Limb (tissue), 2 donors: ENCODE measurements around the gene RIMS3.
"Not testable (repeated sequence)": the region's sequence is repeated elsewhere in the genome, so short reads cannot be mapped to it uniquely, and the experiment has no call there.

Experiments
- DNase-seq, 2 donors: peaks; one replicate each; pipeline ENCODE4 v3.0.0-alpha.2; 2016; ENCODE audit errors: extremely low spot score in 2 of 2

The RIMS3 gene

GRCh38 chr1:40665335-40666171, at the start of gene RIMS3:
Gene RIMS3 (minus strand): TSS chr1:40665682. CDS start chr1:40641925, 23,757 bp downstream.
- DNase-seq = peak in 1 of 2 donors; percentile 91

DNA sequence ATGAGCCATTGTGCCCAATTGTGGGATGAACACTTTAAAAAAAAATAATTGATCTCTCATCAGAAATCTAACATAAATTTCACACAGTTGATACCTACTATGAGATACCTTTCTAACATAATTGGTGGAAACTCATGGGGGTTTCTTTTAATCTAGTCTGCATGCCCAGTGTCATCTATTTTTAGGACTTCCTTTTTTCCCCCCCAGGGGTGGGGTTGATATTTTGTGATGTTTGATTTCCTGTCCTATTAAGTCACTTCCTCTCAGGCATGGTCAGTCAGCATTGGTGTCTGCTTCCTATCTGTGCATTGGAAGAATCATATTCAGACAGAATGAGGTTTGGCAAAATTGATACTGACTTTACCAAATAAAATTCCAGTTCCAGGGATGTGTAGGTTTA, 47.5 kb upstream of the RIMS3 start:
- no peak for DNase-seq

DNA sequence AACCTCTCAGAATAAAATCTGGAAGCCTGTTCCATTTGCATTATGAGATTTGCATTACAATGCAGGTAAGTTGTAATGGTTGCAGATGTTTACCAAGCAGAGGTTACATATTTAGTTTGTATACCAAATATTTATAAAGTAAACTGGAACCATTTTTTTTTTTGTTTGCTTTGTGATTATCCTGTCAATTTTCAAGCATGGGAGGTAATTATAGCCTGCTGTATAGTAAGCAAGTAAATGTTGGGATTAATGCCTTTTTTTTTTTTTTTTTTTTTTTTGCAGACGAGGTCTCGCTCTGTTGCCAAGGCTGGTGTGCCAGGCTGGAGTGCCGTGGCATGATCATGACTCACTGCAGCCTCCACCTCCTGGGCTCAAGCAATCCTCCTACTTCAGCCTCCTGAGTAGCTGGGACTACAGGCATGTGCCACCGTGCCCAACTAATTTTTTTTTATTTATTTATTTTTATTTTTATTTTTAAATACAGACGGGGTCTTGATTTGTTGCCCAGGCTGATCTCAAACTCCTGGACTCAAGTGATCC, 47.0 kb upstream of the RIMS3 start:
- DNase-seq = no peak

- no peak for DNase-seq
Measured at GRCh38 chr1:40711465-40712404, 46.3 kb upstream of the RIMS3 start.

GRCh38 chr1:40710581-40711315, 45.3 kb upstream of the RIMS3 start:
- DNase-seq = no peak

GRCh38 chr1:40709802-40710278, 44.4 kb upstream of the RIMS3 start:
- no peak for DNase-seq

GRCh38 chr1:40709100-40709801, 43.8 kb upstream of the RIMS3 start:
- DNase-seq = peak; percentile 83 to 97

DNA sequence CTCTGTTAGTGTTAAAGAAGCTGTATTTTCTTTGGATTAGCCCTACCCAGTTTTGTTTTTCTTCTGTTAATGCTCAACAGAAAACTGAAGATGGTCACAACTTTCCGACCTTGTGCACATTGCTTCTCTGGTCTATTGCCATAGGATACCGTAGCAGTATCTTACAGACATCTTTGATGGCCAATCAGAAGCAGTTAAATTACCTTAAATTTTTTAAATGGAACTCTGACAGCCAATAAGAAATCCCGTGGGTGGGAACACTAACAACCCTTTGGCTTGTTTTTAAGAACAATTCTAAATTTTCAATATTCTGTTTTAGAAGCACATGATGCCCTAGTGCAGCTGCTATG, 43.2 kb upstream of the RIMS3 start:
- DNase-seq = peak in 1 of 2 donors; percentile 89

DNA sequence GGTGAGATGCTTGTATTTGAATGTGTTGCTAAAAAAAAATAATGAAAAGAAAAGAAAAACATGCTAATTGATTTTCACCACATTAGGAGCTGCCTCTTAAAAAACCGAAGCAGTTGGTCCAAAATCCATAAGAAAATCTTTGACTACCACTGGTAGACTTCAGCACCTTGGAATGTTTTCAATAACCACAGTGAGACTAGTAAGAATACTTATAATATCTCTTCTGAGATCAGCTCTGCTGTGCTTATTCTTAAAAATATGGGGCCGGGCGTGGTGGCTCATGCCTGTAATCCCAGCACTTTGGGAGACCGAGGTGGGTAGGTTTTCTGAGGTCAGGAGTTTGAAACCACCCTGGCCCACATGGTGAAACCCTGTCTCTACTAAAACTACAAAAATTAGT, 41.1 kb upstream of the RIMS3 start:
- DNase-seq = no peak

DNA sequence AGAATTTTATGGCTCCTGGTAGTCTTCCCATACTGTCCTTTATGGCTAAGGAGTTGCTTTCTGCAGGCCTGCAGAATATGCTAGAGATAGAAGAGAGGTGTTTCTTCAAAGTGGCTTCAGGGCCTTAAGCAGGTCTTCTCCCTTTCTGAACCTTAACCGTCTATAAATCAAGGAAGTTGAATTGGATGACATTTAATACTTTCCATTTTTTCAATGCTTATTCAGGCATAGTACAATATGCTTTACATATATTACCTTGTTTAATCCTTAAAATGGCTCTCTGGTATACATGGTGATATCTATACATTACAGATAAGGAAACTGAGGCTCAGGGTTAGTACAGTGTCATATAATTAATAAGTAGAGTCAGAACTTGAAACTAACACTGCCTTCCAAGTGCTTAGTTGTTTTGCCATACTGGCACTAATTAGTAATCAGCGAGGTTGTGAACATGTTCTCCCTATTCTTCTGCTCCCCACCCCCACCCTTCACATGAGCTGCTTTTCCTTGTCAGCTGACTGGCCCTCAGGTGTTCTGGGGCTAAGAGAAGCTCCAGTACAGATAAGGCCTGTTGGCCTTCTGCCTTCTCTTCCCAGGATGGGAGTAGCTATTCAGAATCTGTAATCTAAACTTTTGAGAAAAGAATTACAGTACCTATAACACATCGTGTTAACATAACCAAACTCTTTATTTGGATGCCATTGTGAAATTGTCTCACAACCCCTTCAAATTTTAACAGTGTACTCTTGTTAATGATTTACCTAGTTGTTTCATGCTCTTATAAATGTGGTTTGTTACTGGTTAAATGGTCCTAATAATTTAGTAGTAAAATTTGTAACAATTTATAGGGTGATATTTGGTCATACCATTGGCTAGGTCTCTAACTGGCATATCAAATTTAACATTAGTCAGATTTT, 39.6 kb upstream of the RIMS3 start:
- no peak for DNase-seq

DNA sequence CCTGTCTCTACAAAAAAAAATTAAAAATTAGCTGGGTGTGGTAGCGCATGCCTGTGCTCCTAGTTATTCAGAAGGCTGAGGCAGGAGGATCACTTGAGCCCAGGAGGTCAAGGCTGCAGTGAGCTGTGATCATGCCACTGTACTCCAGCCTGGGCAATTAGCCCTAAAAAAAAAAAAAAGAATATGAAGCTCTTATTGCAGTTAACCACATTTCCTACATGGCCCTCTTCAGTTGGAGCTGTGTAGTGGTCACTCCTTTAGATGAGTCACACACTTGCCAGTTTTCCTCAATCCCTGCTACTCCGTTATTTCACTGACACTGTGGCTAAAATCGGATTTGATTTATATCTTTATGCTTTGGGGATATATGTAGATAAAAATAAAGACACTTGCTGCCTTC, 37.8 kb upstream of the RIMS3 start:
- no peak for DNase-seq

DNA sequence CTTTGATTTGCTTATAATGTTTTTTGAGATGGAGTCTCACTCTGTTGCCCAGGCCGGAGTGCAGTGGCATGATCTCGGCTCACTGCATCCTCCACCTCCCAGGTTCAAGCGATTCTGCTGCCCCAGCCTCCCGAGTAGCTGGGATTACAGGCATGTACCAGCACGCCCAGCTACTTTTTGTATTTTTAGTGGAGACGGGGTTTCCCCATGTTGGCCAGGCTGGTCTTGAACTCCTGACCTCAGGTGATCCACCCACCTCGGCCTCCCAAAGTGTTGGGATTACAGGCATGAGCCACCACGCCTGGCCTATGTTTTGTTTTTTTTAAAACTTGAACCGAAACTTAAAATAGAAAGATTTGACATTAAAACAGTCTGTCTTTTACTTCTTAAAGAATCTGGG, 37.3 kb upstream of the RIMS3 start:
- DNase-seq = not testable (repeated sequence)

- DNase-seq = no peak
Measured at GRCh38 chr1:40701684-40702083, 36.2 kb upstream of the RIMS3 start.

GRCh38 chr1:40699787-40700186, 34.3 kb upstream of the RIMS3 start:
- no peak for DNase-seq

GRCh38 chr1:40697436-40697835, 32.0 kb upstream of the RIMS3 start:
- DNase-seq = no peak

GRCh38 chr1:40696294-40696693, 30.8 kb upstream of the RIMS3 start:
- no peak for DNase-seq

DNA sequence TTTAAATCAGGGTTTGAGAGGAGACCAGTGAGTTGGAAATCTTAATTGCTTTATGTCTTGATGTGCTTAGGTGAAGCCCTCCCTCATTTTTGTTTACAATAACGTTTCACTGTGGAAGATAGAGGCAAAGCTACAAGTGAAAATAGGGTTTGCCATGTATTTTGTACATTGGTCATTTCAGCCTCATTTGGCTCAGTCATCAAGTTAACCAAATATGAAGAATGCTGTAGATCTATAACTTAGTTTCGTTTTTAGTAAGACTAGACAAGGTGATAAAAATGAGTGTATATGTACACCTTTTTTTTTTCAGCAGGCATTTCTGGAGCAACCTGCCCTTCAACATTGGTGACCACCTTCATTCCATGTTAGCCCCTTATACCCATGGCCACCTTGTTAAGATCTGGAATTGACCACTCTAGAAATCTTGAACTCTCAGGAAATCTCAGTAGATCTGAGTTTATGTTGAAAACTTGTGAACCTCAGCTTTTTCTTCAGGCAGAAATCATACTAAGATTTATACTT, 28.9 kb upstream of the RIMS3 start:
- no peak for DNase-seq

- DNase-seq = no peak
Measured at GRCh38 chr1:40693425-40693824, 27.9 kb upstream of the RIMS3 start.

- no peak for DNase-seq
Measured at GRCh38 chr1:40692429-40692895, 27.0 kb upstream of the RIMS3 start.
